ENCODE measurements around the gene STX19.

The STX19 gene

GRCh38 chr3:94026623-94027022, 1.8 kb downstream of the STX19 start:
- no peak for DNase-seq

GRCh38 chr3:94024385-94024784, 4.0 kb downstream of the STX19 start:
- DNase-seq: no peak

- no peak for DNase-seq
These were observed 8.1 kb downstream of the STX19 start for GRCh38 chr3:94020293-94020692.

- DNase-seq: no peak
These were observed 8.7 kb downstream of the STX19 start for GRCh38 chr3:94019659-94020058.

- no peak for DNase-seq
These were observed 13.4 kb downstream of the STX19 start for GRCh38 chr3:94015025-94015424.

- no peak for DNase-seq
These were observed 16.2 kb downstream of the STX19 start for GRCh38 chr3:94012185-94012584.

GRCh38 chr3:94011233-94011711, 17.1 kb downstream of the STX19 start:
- DNase-seq: no peak

- DNase-seq: no peak
These were observed 18.8 kb downstream of the STX19 start for GRCh38 chr3:94009608-94010007.

GRCh38 chr3:94008253-94008652, 20.1 kb downstream of the STX19 start:
- no peak for DNase-seq

- DNase-seq: no peak
These were observed 24.0 kb downstream of the STX19 start for GRCh38 chr3:94004301-94004910.

GRCh38 chr3:94001827-94002495, 26.4 kb downstream of the STX19 start:
- DNase-seq: no peak

GRCh38 chr3:94001191-94001590, 27.2 kb downstream of the STX19 start:
- no peak for DNase-seq

- no peak for DNase-seq
These were observed 34.3 kb downstream of the STX19 start for GRCh38 chr3:93994056-93994455.

- no peak for DNase-seq
These were observed 36.2 kb downstream of the STX19 start for GRCh38 chr3:93992207-93992606.

GRCh38 chr3:93991631-93992030, 36.8 kb downstream of the STX19 start:
- DNase-seq: no peak

GRCh38 chr3:93989241-93989640, 39.2 kb downstream of the STX19 start:
- no peak for DNase-seq

- DNase-seq: no peak
These were observed 39.6 kb downstream of the STX19 start for GRCh38 chr3:93988764-93989163.

GRCh38 chr3:93988283-93988682, 40.1 kb downstream of the STX19 start:
- DNase-seq: no peak

- no peak for DNase-seq
These were observed 43.8 kb downstream of the STX19 start for GRCh38 chr3:93984618-93985017.

GRCh38 chr3:93983408-93983807, 45.0 kb downstream of the STX19 start:
- DNase-seq: no peak

GRCh38 chr3:93981649-93982048, 46.7 kb downstream of the STX19 start:
- no peak for DNase-seq

GRCh38 chr3:93979850-93980676, 48.3 kb downstream of the STX19 start, which contains the start of gene ARL13B:
TSS of gene ARL13B (plus strand) at chr3:93980155. CDS start at chr3:93980424, 269 bp downstream.
- DNase-seq: peak; percentile 87

Measured in stimulated activated CD4-positive, alpha-beta T cell treated with anti-CD3 and anti-CD28 coated beads, Interleukin-12 subunit alpha, Interleukin-12 subunit beta, amount 100 ng/mL, for 4 hours (primary cell).